IMR-90 (cell line): Measurements from ENCODE around the gene LMNTD2. TPM values are rescaled to one million over a fixed set of nuclear protein-coding genes. Genes with fewer than 3 reads are reported as not detected.

Experiments used
- ATAC-seq: fragments of 200-7000 bp; cut with Tn5 transposase; 2 replicates; pipeline ENCODE4 v1.9.1; 2020; ENCODE audit warnings: low read depth, mild to moderate bottlenecking, moderate library complexity
- BruUV-seq: library from RNA; stranded (reverse); fragments of 400-500 nt; replicated peaks from 2 replicates; lab custom pipeline; 2021; lab: Mats Ljungman, UMichigan
- CTCF ChIA-PET: fragments of 300-600 bp; formaldehyde crosslinking; extraction: SDS; loops from one replicate; lab custom pipeline; 2021; ENCODE audit warnings: antibody characterized with exemption; lab: Yijun Ruan, JAX
- POLR2A ChIA-PET: fragments of 300-600 bp; sonication (Branson Sonifier 250); formaldehyde crosslinking; loops from one replicate; lab custom pipeline; 2022; ENCODE audit warnings: antibody characterized with exemption; ENCODE audit not compliant: unreplicated experiment; lab: Charles Lee
- DNase-seq: peaks from one replicate; pipeline ENCODE4 v3.0.0; 2013
- H2AFZ ChIP-seq: replicated peaks from 2 replicates; pipeline ENCODE3; 2013; ENCODE audit warnings: low read length, mild to moderate bottlenecking; ENCODE audit not compliant: poor library complexity
- H2AK5ac ChIP-seq: 2 replicates; pipeline ENCODE4 v1.6.1; 2013; ENCODE audit warnings: low read depth, low read length, inconsistent platforms
- H2AK9ac ChIP-seq: replicated peaks from 2 replicates; pipeline ENCODE3; 2013; ENCODE audit warnings: mild to moderate bottlenecking, low read depth, low read length, moderate library complexity; ENCODE audit not compliant: poor library complexity
- H2BK120ac ChIP-seq: 2 replicates; pipeline ENCODE4 v1.6.1; 2013; ENCODE audit warnings: low read depth, low read length, inconsistent platforms
- H2BK15ac ChIP-seq: 3 replicates; pipeline ENCODE4 v1.6.1; 2013; ENCODE audit warnings: low read depth, low read length, inconsistent platforms
- H2BK20ac ChIP-seq: 2 replicates; pipeline ENCODE4 v1.6.1; 2013; ENCODE audit warnings: low read depth, mild to moderate bottlenecking, inconsistent platforms, low read length, moderate library complexity
- H2BK5ac ChIP-seq: 2 replicates; pipeline ENCODE4 v1.6.1; 2013; ENCODE audit warnings: mild to moderate bottlenecking, low read depth, low read length, inconsistent platforms; ENCODE audit not compliant: poor library complexity, severe bottlenecking
- H3K14ac ChIP-seq: replicated peaks from 2 replicates; pipeline ENCODE4 v1.6.1; 2013; ENCODE audit warnings: low read depth, low read length, inconsistent platforms
- H3K18ac ChIP-seq: 2 replicates; pipeline ENCODE4 v1.6.1; 2013; ENCODE audit warnings: low read depth, low read length, control low read depth
- H3K23ac ChIP-seq: 2 replicates; pipeline ENCODE4 v1.6.1; 2013; ENCODE audit warnings: low read depth, low read length, inconsistent platforms
- H3K27ac ChIP-seq: 2 replicates; pipeline ENCODE4 v1.5.1; 2013; ENCODE audit warnings: mild to moderate bottlenecking, control low read depth, low read length; ENCODE audit not compliant: insufficient read depth
- H3K27me3 ChIP-seq: 2 replicates; pipeline ENCODE4 v1.6.1; 2013; ENCODE audit warnings: low read length; ENCODE audit not compliant: control insufficient read depth, insufficient read depth
- H3K36me3 ChIP-seq: 2 replicates; pipeline ENCODE4 v1.6.1; 2013; ENCODE audit warnings: low read length, mixed read lengths; ENCODE audit not compliant: control insufficient read depth, insufficient read depth
- H3K4ac ChIP-seq: 2 replicates; pipeline ENCODE4 v1.6.1; 2013; ENCODE audit warnings: low read depth, low read length, inconsistent platforms
- H3K4me1 ChIP-seq: 2 replicates; pipeline ENCODE4 v1.6.1; 2013; ENCODE audit warnings: low read length, mixed read lengths; ENCODE audit not compliant: control insufficient read depth, insufficient read depth
- H3K4me2 ChIP-seq: 2 replicates; pipeline ENCODE4 v1.6.1; 2013; ENCODE audit warnings: low read depth, mild to moderate bottlenecking, control low read depth, low read length, moderate library complexity
- H3K4me3 ChIP-seq: 2 replicates; pipeline ENCODE4 v1.5.1; 2013; ENCODE audit warnings: low read depth, mild to moderate bottlenecking, control low read depth, low read length, moderate library complexity; ENCODE audit not compliant: insufficient read depth
- H3K56ac ChIP-seq: 2 replicates; pipeline ENCODE4 v1.6.1; 2013; ENCODE audit warnings: low read length, inconsistent platforms; ENCODE audit not compliant: insufficient read depth; ENCODE audit errors: extremely low read depth
- H3K79me1 ChIP-seq, 2 experiments: 2 replicates each; pipeline ENCODE4 v1.6.1; 2013; ENCODE audit warnings: low read length in 2 of 2, inconsistent platforms in 1 of 2, low read depth in 1 of 2
- H3K9ac ChIP-seq: 2 replicates; pipeline ENCODE4 v1.6.1; 2013; ENCODE audit warnings: low read depth, low read length, control low read depth
- H3K9me1 ChIP-seq: 2 replicates; pipeline ENCODE4 v1.6.1; 2013; ENCODE audit warnings: low read length, inconsistent platforms; ENCODE audit not compliant: insufficient read depth
- H3K9me3 ChIP-seq: 2 replicates; pipeline ENCODE4 v1.6.1; 2013; ENCODE audit warnings: low read length; ENCODE audit not compliant: control insufficient read depth, insufficient read depth
- H4K20me1 ChIP-seq: 2 replicates; pipeline ENCODE4 v1.6.1; 2013; ENCODE audit warnings: low read length, inconsistent platforms; ENCODE audit not compliant: insufficient read depth
- H4K5ac ChIP-seq: 2 replicates; pipeline ENCODE4 v1.6.1; 2013; ENCODE audit warnings: mild to moderate bottlenecking, low read depth, low read length, control low read depth
- H4K8ac ChIP-seq, 2 experiments: 2 replicates each; pipeline ENCODE4 v1.6.1; 2013; ENCODE audit warnings: low read depth in 2 of 2, low read length in 2 of 2, control low read depth in 1 of 2, inconsistent platforms in 1 of 2
- H4K91ac ChIP-seq: 2 replicates; pipeline ENCODE4 v1.6.1; 2013; ENCODE audit warnings: low read depth, low read length, inconsistent platforms; ENCODE audit not compliant: insufficient read depth
- CHD1 ChIP-seq: IDR thresholded peaks from 2 replicates; pipeline ENCODE4 v1.6.1; 2012; ENCODE audit warnings: low read depth, low read length, improper control_type of control experiment
- ELK1 ChIP-seq: fragments of 150-350 bp; IDR thresholded peaks from 2 replicates; pipeline ENCODE4 v1.6.1; 2016; ENCODE audit warnings: low read depth, mild to moderate bottlenecking, low read length, moderate library complexity, borderline replicate concordance
- MAFK ChIP-seq: IDR thresholded peaks from 2 replicates; pipeline ENCODE4 v1.6.1; 2012; ENCODE audit warnings: low read depth, low read length, improper control_type of control experiment
- POLR2A ChIP-seq: IDR thresholded peaks from 2 replicates; pipeline ENCODE4 v1.6.1; 2012; ENCODE audit warnings: mild to moderate bottlenecking, low read depth, low read length
- SMC3 ChIP-seq: fragments of 150-350 bp; IDR thresholded peaks from 2 replicates; pipeline ENCODE4 v1.6.1; 2016; ENCODE audit warnings: low read depth, mild to moderate bottlenecking, antibody characterized with exemption, low read length, moderate library complexity
- WGBS, 2 experiments: methylation state at CpG; one replicate each; pipeline versions ENCODE4 v1.1.5 to v1.1.7; 2013; ENCODE audit warnings: missing lambda C conversion rate in 2 of 2; ENCODE audit not compliant: insufficient read length in 1 of 2; ENCODE audit errors: extremely low coverage in 2 of 2; 5-methylcytosine and 5-hydroxymethylcytosine counted together
- dilution Hi-C: fragments of 300-500 bp; cut with HindIII; formaldehyde crosslinking; loops from one replicate; pipeline ENCODE4 v1.14.3; 2018; ENCODE audit warnings: low sequenced_read_pairs; ENCODE audit not compliant: unreplicated experiment
- in situ Hi-C: fragments of 300-500 bp; cut with MboI; formaldehyde crosslinking; loops from 3 replicates; pipeline ENCODE4 v1.14.3; 2019; ENCODE audit warnings: low sequenced_read_pairs, inconsistent platforms, mixed read lengths
- intact Hi-C: fragments of 100-400 bp; cut with micrococcal nuclease; formaldehyde crosslinking; loops from 2 replicates; pipeline ENCODE4 v1.10.0; 2022
- polyA plus RNA-seq, 3 experiments: library from polyadenylated mRNA; depleted of rRNA; stranded (reverse); fragments of >200 nt; gene quantifications; 2 replicates each; pipeline ENCODE4 v1.2.3, GENCODE V29; 2012; ENCODE audit warnings: low replicate concordance in 1 of 3
- total RNA-seq: library from RNA; depleted of rRNA; stranded (reverse); fragments of >200 nt; gene quantifications from 2 replicates; pipeline ENCODE4 v1.2.3, GENCODE V29; 2012
- TF ChIP-seq, protein P1 (sequence below): conservative IDR thresholded peaks from 2 replicates; pipeline ENCODE4 v1.5.1; 2012; ENCODE audit warnings: mild to moderate bottlenecking, low read depth, low read length, improper control_type of control experiment
- TF ChIP-seq, protein P2 (sequence below): fragments of 150-350 bp; IDR thresholded peaks from 2 replicates; pipeline ENCODE4 v1.6.1; 2017; ENCODE audit warnings: mild to moderate bottlenecking, antibody characterized with exemption, low read length, low read depth

Gene LMNTD2
- total and polyA plus RNA-seq, 2 of the 4 experiments (the other 2 are of a cell fraction) = 0.18 to 1.3 TPM

DNA sequence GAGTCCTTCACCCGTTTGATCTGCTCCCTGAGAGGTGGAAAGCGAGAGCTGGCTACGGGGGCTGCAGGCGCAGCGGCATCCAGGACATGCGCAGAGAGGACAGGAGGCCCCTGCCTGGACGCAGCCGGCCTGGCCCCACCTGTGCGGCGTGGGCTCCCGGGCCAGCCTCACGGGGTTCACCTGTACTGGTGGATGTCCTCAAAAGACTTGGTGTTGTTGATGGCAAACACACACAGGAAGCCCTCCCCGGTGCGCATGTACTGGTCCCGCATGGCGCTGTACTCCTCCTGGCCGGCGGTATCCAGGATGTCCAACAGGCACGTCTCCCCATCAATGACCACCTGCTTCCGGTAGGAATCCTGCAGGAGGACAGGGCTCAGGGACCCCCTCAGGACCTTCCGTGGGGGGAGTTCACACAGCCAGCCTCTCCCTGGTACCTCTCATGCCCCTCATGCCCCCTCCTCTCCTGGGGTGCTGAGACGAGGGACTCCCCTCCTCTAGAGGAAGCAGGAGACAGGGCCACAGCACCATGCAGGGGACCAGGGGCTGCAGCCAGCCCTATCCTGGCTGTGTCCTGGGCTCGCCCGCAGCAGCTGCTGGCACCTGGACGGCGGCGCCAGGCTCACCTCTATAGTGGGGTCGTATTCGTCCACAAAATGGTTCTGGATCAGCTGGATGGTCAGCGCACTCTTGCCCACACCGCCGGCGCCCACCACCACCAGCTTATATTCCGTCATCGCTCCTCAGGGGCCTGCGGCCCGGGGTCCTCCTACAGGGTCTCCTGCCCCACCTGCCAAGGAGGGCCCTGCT lies 26.7 kb downstream of the LMNTD2 start (continued):
- TF ChIP-seq, protein P1, sequence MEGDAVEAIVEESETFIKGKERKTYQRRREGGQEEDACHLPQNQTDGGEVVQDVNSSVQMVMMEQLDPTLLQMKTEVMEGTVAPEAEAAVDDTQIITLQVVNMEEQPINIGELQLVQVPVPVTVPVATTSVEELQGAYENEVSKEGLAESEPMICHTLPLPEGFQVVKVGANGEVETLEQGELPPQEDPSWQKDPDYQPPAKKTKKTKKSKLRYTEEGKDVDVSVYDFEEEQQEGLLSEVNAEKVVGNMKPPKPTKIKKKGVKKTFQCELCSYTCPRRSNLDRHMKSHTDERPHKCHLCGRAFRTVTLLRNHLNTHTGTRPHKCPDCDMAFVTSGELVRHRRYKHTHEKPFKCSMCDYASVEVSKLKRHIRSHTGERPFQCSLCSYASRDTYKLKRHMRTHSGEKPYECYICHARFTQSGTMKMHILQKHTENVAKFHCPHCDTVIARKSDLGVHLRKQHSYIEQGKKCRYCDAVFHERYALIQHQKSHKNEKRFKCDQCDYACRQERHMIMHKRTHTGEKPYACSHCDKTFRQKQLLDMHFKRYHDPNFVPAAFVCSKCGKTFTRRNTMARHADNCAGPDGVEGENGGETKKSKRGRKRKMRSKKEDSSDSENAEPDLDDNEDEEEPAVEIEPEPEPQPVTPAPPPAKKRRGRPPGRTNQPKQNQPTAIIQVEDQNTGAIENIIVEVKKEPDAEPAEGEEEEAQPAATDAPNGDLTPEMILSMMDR = no peak

GRCh38 chr11:532986-533585 lies 27.5 kb downstream of the LMNTD2 start:
- no peak for ATAC-seq
- in situ Hi-C loops (no loop called here), intact Hi-C loops (no loop called here), dilution Hi-C loops (no loop called here)
- Histone ChIP-seq H3K9me3 (no peaks in the 10 kb centered on the region), H3K18ac (no peak overlapping the region), H3K4ac (no peak overlapping the region), H4K20me1 (peaks cover 24% of the 10 kb centered on the region), H3K9ac (no peak overlapping the region), H3K9me1 (peaks cover 3% of the 10 kb centered on the region; the same call in 1 of the 2 replicates), H2BK20ac (no peak overlapping the region), H4K8ac (no peak overlapping the region), H3K27ac (no peak overlapping the region), H3K4me3 (no peak overlapping the region), H3K79me1 (peaks cover 3 to 26% of the 10 kb centered on the region in 2 experiments; a peak in 3 of 4 replicates), H3K27me3 (no peaks in the 10 kb centered on the region), H2AK5ac (0 out of 2 replicates have a peak overlapping the region, but pooled peaks have one; percentile 39), H3K14ac (no peak overlapping the region), H2BK5ac (no peak overlapping the region), H2BK120ac (no peak overlapping the region), H3K4me1 (peaks cover 16% of the 10 kb centered on the region), H4K5ac (no peak overlapping the region), H3K23ac (no peak overlapping the region), H3K36me3 (peaks cover 24% of the 10 kb centered on the region; the same call in 1 of the 2 replicates), H2BK15ac (no peak overlapping the region), H2AFZ (no peak overlapping the region), H2AK9ac (no peak overlapping the region), H3K4me2 (no peak overlapping the region), H4K91ac (no peak overlapping the region), H3K56ac (no peak overlapping the region)
- no TSS peak for BruUV-seq
- ChIA-PET CTCF (no interaction called here), POLR2A (no interaction called here)
- WGBS, 2 experiments = 97% methylated on average over 20 of the region's 33 CpGs; no CpG with 5 or more reads in 1 of the 2 experiments
- no peak for DNase-seq
- TF ChIP-seq, protein P2, sequence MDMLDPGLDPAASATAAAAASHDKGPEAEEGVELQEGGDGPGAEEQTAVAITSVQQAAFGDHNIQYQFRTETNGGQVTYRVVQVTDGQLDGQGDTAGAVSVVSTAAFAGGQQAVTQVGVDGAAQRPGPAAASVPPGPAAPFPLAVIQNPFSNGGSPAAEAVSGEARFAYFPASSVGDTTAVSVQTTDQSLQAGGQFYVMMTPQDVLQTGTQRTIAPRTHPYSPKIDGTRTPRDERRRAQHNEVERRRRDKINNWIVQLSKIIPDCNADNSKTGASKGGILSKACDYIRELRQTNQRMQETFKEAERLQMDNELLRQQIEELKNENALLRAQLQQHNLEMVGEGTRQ = no peak
- TF ChIP-seq ELK1 = no peak
- TF ChIP-seq MAFK = no peak
- TF ChIP-seq CHD1 = no peak
- no peak for TF ChIP-seq POLR2A
- TF ChIP-seq, protein P1 = no peak
- TF ChIP-seq SMC3 = no peak
